ENCODE measurements around the gene TANK. TPM values are rescaled to one million over a fixed set of nuclear protein-coding genes. Genes with fewer than 3 reads are reported as not detected.
"Not testable (repeated sequence)": the region's sequence is repeated elsewhere in the genome, so short reads cannot be mapped to it uniquely, and the experiment has no call there.

The TANK gene
- total and polyA plus RNA-seq, 2 donors = 50.4 to 57.7 TPM

GRCh38 chr2:161239326-161240109 lies 79.3 kb downstream of the TANK start:
- H3K4me3 ChIP-seq (ENCODE audit: low read length in 2 of 2) = no peak overlapping the region
- H3K9me3 ChIP-seq (ENCODE audit: control insufficient read depth in 2 of 2, insufficient read depth in 1 of 2, low read length in 1 of 2) = peaks cover 0 to 4% of the 10 kb centered on the region in 2 donors
- H3K36me3 ChIP-seq (ENCODE audit: control insufficient read depth in 2 of 2, insufficient read depth in 2 of 2, low read length in 1 of 2) = peaks cover 0 to 3% of the 10 kb centered on the region in 2 donors
- H3K27me3 ChIP-seq (ENCODE audit: control insufficient read depth in 2 of 2, insufficient read depth in 1 of 2, low read length in 1 of 2) = peaks cover 0 to 18% of the 10 kb centered on the region in 2 donors
- DNase-seq (ENCODE audit: low read depth in 6 of 9, low spot score in 9 of 9) = no peak
- WGBS = 89% methylated on average over 47 of the region's 47 CpGs
- H3K27ac ChIP-seq (ENCODE audit: low read depth in 1 of 2, low read length in 1 of 2) = peak overlapping the region in 1 of 2 donors; percentile 18
- peaks cover 11 to 32% of the 10 kb centered on the region in 2 donors for H3K4me1 ChIP-seq (ENCODE audit: control insufficient read depth in 2 of 2, insufficient read depth in 2 of 2, low read length in 2 of 2)

- Histone ChIP-seq H3K36me3 (ENCODE audit: control insufficient read depth in 2 of 2, insufficient read depth in 2 of 2, low read length in 1 of 2) (no peaks in the 10 kb centered on the region), H3K27ac (ENCODE audit: low read depth in 1 of 2, low read length in 1 of 2) (no peak overlapping the region), H3K4me3 (ENCODE audit: low read length in 2 of 2) (no peak overlapping the region), H3K27me3 (ENCODE audit: control insufficient read depth in 2 of 2, insufficient read depth in 1 of 2, low read length in 1 of 2) (peaks cover 0 to 18% of the 10 kb centered on the region in 2 donors), H3K4me1 (ENCODE audit: control insufficient read depth in 2 of 2, insufficient read depth in 2 of 2, low read length in 2 of 2) (peaks cover 15 to 36% of the 10 kb centered on the region in 2 donors), H3K9me3 (ENCODE audit: control insufficient read depth in 2 of 2, insufficient read depth in 1 of 2, low read length in 1 of 2) (peaks cover 0 to 4% of the 10 kb centered on the region in 2 donors)
- DNase-seq (ENCODE audit: low read depth in 6 of 9, low spot score in 9 of 9) = no peak
- 90% methylated on average over 1 of the region's 1 CpG for WGBS
Measured at GRCh38 chr2:161241894-161242293, 81.7 kb downstream of the TANK start.

- no peak for DNase-seq (ENCODE audit: low read depth in 6 of 9, low spot score in 9 of 9)
- WGBS = 68% methylated on average over 3 of the region's 3 CpGs
- H3K27ac ChIP-seq (ENCODE audit: low read depth in 1 of 2, low read length in 1 of 2) = peak overlapping the region in 1 of 2 donors; percentile 58
- peaks cover 0 to 7% of the 10 kb centered on the region in 2 donors for H3K27me3 ChIP-seq (ENCODE audit: control insufficient read depth in 2 of 2, insufficient read depth in 1 of 2, low read length in 1 of 2)
- no peak overlapping the region for H3K4me3 ChIP-seq (ENCODE audit: low read length in 2 of 2)
- peaks cover 7 to 23% of the 10 kb centered on the region in 2 donors for H3K4me1 ChIP-seq (ENCODE audit: control insufficient read depth in 2 of 2, insufficient read depth in 2 of 2, low read length in 2 of 2)
- no peaks in the 10 kb centered on the region for H3K9me3 ChIP-seq (ENCODE audit: control insufficient read depth in 2 of 2, insufficient read depth in 1 of 2, low read length in 1 of 2)
- no peaks in the 10 kb centered on the region for H3K36me3 ChIP-seq (ENCODE audit: control insufficient read depth in 2 of 2, insufficient read depth in 2 of 2, low read length in 1 of 2)
Measured at GRCh38 chr2:161243312-161243711, 83.1 kb downstream of the TANK start.

GRCh38 chr2:161243905-161244304 lies 83.7 kb downstream of the TANK start:
- peak in 1 of 9 donors; percentile 34 for DNase-seq (ENCODE audit: low read depth in 6 of 9, low spot score in 9 of 9)
- Histone ChIP-seq H3K4me3 (ENCODE audit: low read length in 2 of 2) (peak overlapping the region; percentile 54 to 55), H3K27ac (ENCODE audit: low read depth in 1 of 2, low read length in 1 of 2) (peak overlapping the region; percentile 53 to 58), H3K36me3 (ENCODE audit: control insufficient read depth in 2 of 2, insufficient read depth in 2 of 2, low read length in 1 of 2) (no peaks in the 10 kb centered on the region), H3K4me1 (ENCODE audit: control insufficient read depth in 2 of 2, insufficient read depth in 2 of 2, low read length in 2 of 2) (peaks cover 7 to 19% of the 10 kb centered on the region in 2 donors), H3K27me3 (ENCODE audit: control insufficient read depth in 2 of 2, insufficient read depth in 1 of 2, low read length in 1 of 2) (peaks cover 0 to 2% of the 10 kb centered on the region in 2 donors), H3K9me3 (ENCODE audit: control insufficient read depth in 2 of 2, insufficient read depth in 1 of 2, low read length in 1 of 2) (no peaks in the 10 kb centered on the region)
- 63% methylated on average over 5 of the region's 5 CpGs for WGBS

- Histone ChIP-seq H3K4me3 (ENCODE audit: low read length in 2 of 2) (peak overlapping the region; percentile 54 to 55), H3K4me1 (ENCODE audit: control insufficient read depth in 2 of 2, insufficient read depth in 2 of 2, low read length in 2 of 2) (peaks cover 7 to 19% of the 10 kb centered on the region in 2 donors), H3K27ac (ENCODE audit: low read depth in 1 of 2, low read length in 1 of 2) (peak overlapping the region; percentile 58 to 73)
- H3K27me3 ChIP-seq (ENCODE audit: control insufficient read depth in 2 of 2, insufficient read depth in 1 of 2, low read length in 1 of 2); H3K36me3 ChIP-seq (ENCODE audit: control insufficient read depth in 2 of 2, insufficient read depth in 2 of 2, low read length in 1 of 2); H3K9me3 ChIP-seq (ENCODE audit: control insufficient read depth in 2 of 2, insufficient read depth in 1 of 2, low read length in 1 of 2): not testable (repeated sequence)
- peak in 4 of 9 donors; percentile 55 to 84 (median 64) for DNase-seq (ENCODE audit: low read depth in 6 of 9, low spot score in 9 of 9)
- WGBS = 4% methylated on average over 46 of the region's 53 CpGs
Measured at GRCh38 chr2:161244387-161245260, 84.4 kb downstream of the TANK start.

- DNase-seq (ENCODE audit: low read depth in 6 of 9, low spot score in 9 of 9) = peak in 1 of 9 donors; percentile 32
- H3K27ac ChIP-seq (ENCODE audit: low read depth in 1 of 2, low read length in 1 of 2) = no peak overlapping the region
- no peaks in the 10 kb centered on the region for H3K27me3 ChIP-seq (ENCODE audit: control insufficient read depth in 2 of 2, insufficient read depth in 1 of 2, low read length in 1 of 2)
- peaks cover 7 to 19% of the 10 kb centered on the region in 2 donors for H3K4me1 ChIP-seq (ENCODE audit: control insufficient read depth in 2 of 2, insufficient read depth in 2 of 2, low read length in 2 of 2)
- H3K4me3 ChIP-seq (ENCODE audit: low read length in 2 of 2) = peak overlapping the region; percentile 39 to 54
- H3K9me3 ChIP-seq (ENCODE audit: control insufficient read depth in 2 of 2, insufficient read depth in 1 of 2, low read length in 1 of 2) = no peaks in the 10 kb centered on the region
- H3K36me3 ChIP-seq (ENCODE audit: control insufficient read depth in 2 of 2, insufficient read depth in 2 of 2, low read length in 1 of 2) = no peaks in the 10 kb centered on the region
- WGBS = 21% methylated on average over 5 of the region's 5 CpGs
Measured at GRCh38 chr2:161245261-161245553, 85.0 kb downstream of the TANK start.

GRCh38 chr2:161245671-161246070 lies 85.4 kb downstream of the TANK start:
- Histone ChIP-seq H3K4me3 (ENCODE audit: low read length in 2 of 2) (peak overlapping the region; percentile 39 to 54), H3K27me3 (ENCODE audit: control insufficient read depth in 2 of 2, insufficient read depth in 1 of 2, low read length in 1 of 2) (no peaks in the 10 kb centered on the region), H3K27ac (ENCODE audit: low read depth in 1 of 2, low read length in 1 of 2) (no peak overlapping the region), H3K4me1 (ENCODE audit: control insufficient read depth in 2 of 2, insufficient read depth in 2 of 2, low read length in 2 of 2) (peaks cover 7 to 19% of the 10 kb centered on the region in 2 donors), H3K9me3 (ENCODE audit: control insufficient read depth in 2 of 2, insufficient read depth in 1 of 2, low read length in 1 of 2) (no peaks in the 10 kb centered on the region), H3K36me3 (ENCODE audit: control insufficient read depth in 2 of 2, insufficient read depth in 2 of 2, low read length in 1 of 2) (no peaks in the 10 kb centered on the region)
- no peak for DNase-seq (ENCODE audit: low read depth in 6 of 9, low spot score in 9 of 9)
- WGBS = 57% methylated on average over 2 of the region's 2 CpGs

GRCh38 chr2:161246281-161246680 lies 86.1 kb downstream of the TANK start:
- no peak for DNase-seq (ENCODE audit: low read depth in 6 of 9, low spot score in 9 of 9)
- H3K36me3 ChIP-seq (ENCODE audit: control insufficient read depth in 2 of 2, insufficient read depth in 2 of 2, low read length in 1 of 2) = no peaks in the 10 kb centered on the region
- peaks cover 7 to 19% of the 10 kb centered on the region in 2 donors for H3K4me1 ChIP-seq (ENCODE audit: control insufficient read depth in 2 of 2, insufficient read depth in 2 of 2, low read length in 2 of 2)
- no peaks in the 10 kb centered on the region for H3K9me3 ChIP-seq (ENCODE audit: control insufficient read depth in 2 of 2, insufficient read depth in 1 of 2, low read length in 1 of 2)
- no peaks in the 10 kb centered on the region for H3K27me3 ChIP-seq (ENCODE audit: control insufficient read depth in 2 of 2, insufficient read depth in 1 of 2, low read length in 1 of 2)
- H3K27ac ChIP-seq (ENCODE audit: low read depth in 1 of 2, low read length in 1 of 2) = no peak overlapping the region
- WGBS = 68% methylated on average over 5 of the region's 5 CpGs
- H3K4me3 ChIP-seq (ENCODE audit: low read length in 2 of 2) = no peak overlapping the region
